Astrocyte of the cerebellum (primary cell): ENCODE results near the gene TBC1D22B.

Source experiments
- DNase-seq: peaks from one replicate; pipeline ENCODE4 v3.0.0-alpha.2; 2011; ENCODE audit warnings: low read depth
- H3K4me3 ChIP-seq: 2 replicates; pipeline ENCODE4 v1.5.1; 2011; ENCODE audit warnings: mild to moderate bottlenecking, low read depth, low read length, moderate library complexity
- CTCF ChIP-seq: IDR thresholded peaks from 2 replicates; pipeline ENCODE4 v1.5.1; 2012; ENCODE audit warnings: low read length, low read depth, moderate library complexity, mild to moderate bottlenecking; ENCODE audit errors: missing control alignments
- in situ Hi-C: cut with HindIII; loops from 2 replicates; pipeline ENCODE4 v1.10.0; 2017; ENCODE audit warnings: low sequenced_read_pairs

Gene TBC1D22B

GRCh38 chr6:37262446-37263026 is 5.0 kb downstream of the TBC1D22B start:
- in situ Hi-C loops: no loop called here
- no peak overlapping the region for H3K4me3 ChIP-seq
- no peak for TF ChIP-seq CTCF
- DNase-seq: no peak

- no peak overlapping the region for H3K4me3 ChIP-seq
- DNase-seq: no peak
- in situ Hi-C loops: no loop called here
- TF ChIP-seq CTCF: no peak
These were observed 7.4 kb downstream of the TBC1D22B start for GRCh38 chr6:37265001-37265400.

- no peak for TF ChIP-seq CTCF
- no peak for DNase-seq
- H3K4me3 ChIP-seq: no peak overlapping the region
- in situ Hi-C loops: no loop called here
These were observed 8.3 kb downstream of the TBC1D22B start for GRCh38 chr6:37265860-37266259.

GRCh38 chr6:37269105-37269504 is 11.5 kb downstream of the TBC1D22B start:
- no peak for TF ChIP-seq CTCF
- in situ Hi-C loops: no loop called here

GRCh38 chr6:37272834-37273566 is 15.4 kb downstream of the TBC1D22B start:
- no peak for DNase-seq
- in situ Hi-C loops: no loop called here
- TF ChIP-seq CTCF: no peak
- H3K4me3 ChIP-seq: no peak overlapping the region

More at GRCh38 chr6:37269105-37269504, 11.5 kb downstream of the TBC1D22B start:
- H3K4me3 ChIP-seq: no peak overlapping the region
- no peak for DNase-seq

- TF ChIP-seq CTCF: no peak
- in situ Hi-C loops: no loop called here
- no peak overlapping the region for H3K4me3 ChIP-seq
- no peak for DNase-seq
These were observed 16.1 kb downstream of the TBC1D22B start for GRCh38 chr6:37273690-37274089.
